ENCODE measurements around the gene FGFR4. TPM values are rescaled to one million over a fixed set of nuclear protein-coding genes. Genes with fewer than 3 reads are reported as not detected.

Gene FGFR4
- polyA plus RNA-seq, 1 of the 3 experiments (the other 2 are of a cell fraction), result 5.6 TPM

- Histone ChIP-seq H3K27me3 (ENCODE audit: insufficient read depth) (no peaks in the 10 kb centered on the region), H3F3A (replicated peaks; ENCODE audit: insufficient read depth) (no peaks in the 10 kb centered on the region), H3K36me3 (replicated peaks in 1 of 2; ENCODE audit: control insufficient read depth in 1 of 2, insufficient read depth in 2 of 2, low read length in 1 of 2) (no peaks in the 10 kb centered on the region), H3K9me2 (no peaks in the 10 kb centered on the region), H3K4me1 (ENCODE audit: control insufficient read depth in 1 of 2, insufficient read depth in 2 of 2, low read depth in 1 of 2, low read length in 1 of 2) (peaks cover 0 to 16% of the 10 kb centered on the region in 2 experiments; a peak in 1 of 4 replicates), H3K4me2 (no peak overlapping the region), H3K9ac (no peak overlapping the region), H3K4me3 (ENCODE audit: low read depth in 2 of 2, low read length in 1 of 2) (no peak overlapping the region), H2AFZ (ENCODE audit: low read depth) (no peak overlapping the region), H3K9me3 (no peaks in the 10 kb centered on the region), H3K27ac (ENCODE audit: low read depth in 2 of 2, low read length in 1 of 2) (no peak overlapping the region), H4K20me1 (ENCODE audit: insufficient read depth) (no peaks in the 10 kb centered on the region), H3K79me2 (ENCODE audit: insufficient read depth) (no peaks in the 10 kb centered on the region)
- ChIA-PET POLR2A (no interaction called here), CTCF (interaction anchor here (1.0 to 8.5 kb wide), 6 partner anchors 11 to 437 kb away, joined by 4 to 69 read pairs (median 8); partner anchors contain the start of gene FGFR4)
- no peak for TF ChIP-seq POLR2AphosphoS5 (IDR thresholded peaks at IDR 0.05; ENCODE audit: low read depth, low read length)
- TF ChIP-seq YY1 (IDR thresholded peaks at IDR 0.05; ENCODE audit: low read depth), result no peak
- no peak for TF ChIP-seq TEAD4 (IDR thresholded peaks at IDR 0.05; ENCODE audit: borderline replicate concordance, insufficient read depth)
- TF ChIP-seq GATA2 (CRISPR knock-in tag; IDR thresholded peaks at IDR 0.05), result no peak
- TF ChIP-seq CHD2 (IDR thresholded peaks at IDR 0.05; ENCODE audit: low read length, partially characterized antibody), result no peak
- TF ChIP-seq EZH2phosphoT487 (IDR thresholded peaks at IDR 0.05; ENCODE audit: borderline replicate concordance, low read depth), result no peak
- TF ChIP-seq RXRA (IDR thresholded peaks at IDR 0.05; ENCODE audit: borderline replicate concordance, low read depth), result no peak
- TF ChIP-seq, protein P1, sequence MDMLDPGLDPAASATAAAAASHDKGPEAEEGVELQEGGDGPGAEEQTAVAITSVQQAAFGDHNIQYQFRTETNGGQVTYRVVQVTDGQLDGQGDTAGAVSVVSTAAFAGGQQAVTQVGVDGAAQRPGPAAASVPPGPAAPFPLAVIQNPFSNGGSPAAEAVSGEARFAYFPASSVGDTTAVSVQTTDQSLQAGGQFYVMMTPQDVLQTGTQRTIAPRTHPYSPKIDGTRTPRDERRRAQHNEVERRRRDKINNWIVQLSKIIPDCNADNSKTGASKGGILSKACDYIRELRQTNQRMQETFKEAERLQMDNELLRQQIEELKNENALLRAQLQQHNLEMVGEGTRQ (IDR thresholded peaks at IDR 0.05; ENCODE audit: borderline replicate concordance, low read depth, low read length), result no peak
- no peak for DNase-seq
- 92% methylated on average over 28 of the region's 30 CpGs for WGBS (ENCODE audit: low lambda C conversion rate)
Measured at GRCh38 chr5:177097016-177097985, 10.6 kb downstream of the FGFR4 start.

GRCh38 chr5:177098120-177098469 is 11.4 kb downstream of the FGFR4 start:
- H3K79me2 ChIP-seq (ENCODE audit: insufficient read depth), result no peaks in the 10 kb centered on the region
- no peak overlapping the region for H3K9ac ChIP-seq
- H3K4me1 ChIP-seq (ENCODE audit: control insufficient read depth in 1 of 2, insufficient read depth in 2 of 2, low read depth in 1 of 2, low read length in 1 of 2), result peaks cover 0 to 16% of the 10 kb centered on the region in 2 experiments; a peak in 1 of 4 replicates
- H3F3A ChIP-seq (replicated peaks; ENCODE audit: insufficient read depth), result no peaks in the 10 kb centered on the region
- H4K20me1 ChIP-seq (ENCODE audit: insufficient read depth), result no peaks in the 10 kb centered on the region
- H3K27ac ChIP-seq (ENCODE audit: low read depth in 2 of 2, low read length in 1 of 2), result no peak overlapping the region
- no peaks in the 10 kb centered on the region for H3K27me3 ChIP-seq (ENCODE audit: insufficient read depth)
- H3K4me2 ChIP-seq, result no peak overlapping the region
- no peak for DNase-seq
- POLR2A ChIA-PET, result interaction anchor here (1.3 kb wide), 1 partner anchor 12 kb away, joined by 3 read pairs; the partner anchor contains the start of gene FGFR4
- no peak overlapping the region for H2AFZ ChIP-seq (ENCODE audit: low read depth)
- CTCF ChIA-PET, result interaction anchor here (0.8 to 8.5 kb wide), 8 partner anchors 11 to 437 kb away, joined by 3 to 69 read pairs (median 5); partner anchors contain the start of gene FGFR4
- H3K9me2 ChIP-seq, result no peaks in the 10 kb centered on the region
- WGBS (ENCODE audit: low lambda C conversion rate), result 76% methylated on average over 6 of the region's 6 CpGs
- H3K4me3 ChIP-seq (ENCODE audit: low read depth in 2 of 2, low read length in 1 of 2), result no peak overlapping the region
- H3K36me3 ChIP-seq (replicated peaks in 1 of 2; ENCODE audit: control insufficient read depth in 1 of 2, insufficient read depth in 2 of 2, low read length in 1 of 2), result no peaks in the 10 kb centered on the region
- H3K9me3 ChIP-seq, result no peaks in the 10 kb centered on the region
- TF ChIP-seq JUND (IDR thresholded peaks at IDR 0.05) (no peak), GABPA (IDR thresholded peaks at IDR 0.05; ENCODE audit: low read depth) (no peak), NRF1 (IDR thresholded peaks at IDR 0.05; ENCODE audit: low read depth, low read length) (no peak), MEF2A (IDR thresholded peaks at IDR 0.05; ENCODE audit: borderline replicate concordance, low read depth) (no peak), FOXJ3 (CRISPR knock-in tag; IDR thresholded peaks at IDR 0.05) (no peak), FOXM1 (IDR thresholded peaks at IDR 0.05; ENCODE audit: low read depth) (no peak), EP300 (IDR thresholded peaks at IDR 0.05; ENCODE audit: borderline replicate concordance in 1 of 2, low read depth in 1 of 2, low read length in 1 of 2) (no peak), RFX5 (IDR thresholded peaks at IDR 0.05; ENCODE audit: low read length) (no peak), CHD2 (IDR thresholded peaks at IDR 0.05; ENCODE audit: low read length, partially characterized antibody) (no peak), RAD21 (IDR thresholded peaks at IDR 0.05; ENCODE audit: low read length) (no peak), PBX3 (IDR thresholded peaks at IDR 0.05) (no peak), REST (IDR thresholded peaks at IDR 0.05; ENCODE audit: low read depth, low read length) (no peak)
- TF ChIP-seq, protein P2, sequence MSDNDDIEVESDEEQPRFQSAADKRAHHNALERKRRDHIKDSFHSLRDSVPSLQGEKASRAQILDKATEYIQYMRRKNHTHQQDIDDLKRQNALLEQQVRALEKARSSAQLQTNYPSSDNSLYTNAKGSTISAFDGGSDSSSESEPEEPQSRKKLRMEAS (IDR thresholded peaks at IDR 0.05; ENCODE audit: low read depth), result no peak
- TF ChIP-seq, protein P1 (IDR thresholded peaks at IDR 0.05; ENCODE audit: borderline replicate concordance, low read depth, low read length), result no peak
